HCT116 (cell line): ENCODE data around the gene ELL2. TPM values are rescaled to one million over a fixed set of nuclear protein-coding genes. Genes with fewer than 3 reads are reported as not detected.

Experiments
- ATAC-seq: fragments of 200-7000 bp; cut with Tn5 transposase; 2 replicates; pipeline ENCODE4 v1.9.1; 2020; ENCODE audit warnings: mild to moderate bottlenecking, moderate library complexity
- BruUV-seq: library from RNA; stranded (reverse); fragments of 400-500 nt; replicated peaks from 2 replicates; lab custom pipeline; 2021; lab: Mats Ljungman, UMichigan
- CTCF ChIA-PET: fragments of 300-600 bp; sonication (Branson Sonifier 250); formaldehyde crosslinking; loops from one replicate; lab custom pipeline; 2021; ENCODE audit warnings: antibody characterized with exemption; lab: Charles Lee
- POLR2A ChIA-PET: fragments of 300-600, 350-600 bp; sonication (Branson Sonifier 250); formaldehyde crosslinking; loops from one replicate; lab custom pipeline; 2021; ENCODE audit warnings: antibody characterized with exemption; lab: Charles Lee
- RAD21 ChIA-PET, 2 experiments: fragments of 300-600 bp; sonication (Branson Sonifier 250); formaldehyde crosslinking; loops; one replicate each; lab custom pipeline; 2023; ENCODE audit warnings: low total read pairs in 2 of 2; ENCODE audit not compliant: uncharacterized antibody in 2 of 2, unreplicated experiment in 2 of 2, low non-redundant PET in 1 of 2; lab: Charles Lee
- DNase-seq: peaks from one replicate; pipeline ENCODE4 v3.0.0-alpha.2; 2010; ENCODE audit warnings: low read depth, low spot score
- H2AFZ ChIP-seq: fragments of 200-600 bp; shearing (Covaris generic), sonication (generic); 2 replicates; pipeline ENCODE4 v1.6.1; 2017; ENCODE audit warnings: low read depth, mixed run types, mixed read lengths, antibody characterized with exemption, low read length; ENCODE audit not compliant: poor library complexity, severe bottlenecking
- H3K27ac ChIP-seq: 2 replicates; pipeline ENCODE4 v1.5.1; 2012; ENCODE audit warnings: low read depth, low read length
- H3K27me3 ChIP-seq: fragments of 200-600 bp; sonication (generic); 2 replicates; pipeline ENCODE4 v1.6.1; 2016; ENCODE audit warnings: mixed run types, low read length, mixed read lengths; ENCODE audit not compliant: insufficient read depth
- H3K36me3 ChIP-seq, 2 experiments: fragments of 200-500 bp in 1 of 2; fragments of 200-600 bp in 1 of 2; sonication (Bioruptor generic) in 1 of 2; sonication (generic) in 1 of 2; 2 replicates each; pipeline versions ENCODE4 v1.5.1 to v1.6.1; 2014 to 2016; ENCODE audit warnings: low read length in 2 of 2, inconsistent platforms in 1 of 2, mixed read lengths in 1 of 2, mixed run types in 1 of 2; ENCODE audit not compliant: insufficient read depth in 2 of 2, control insufficient read depth in 1 of 2
- H3K4me1 ChIP-seq, 2 experiments: fragments of 200-600 bp in 1 of 2; sonication (generic) in 1 of 2; 2 replicates each; pipeline versions ENCODE4 v1.5.1 to v1.6.1; 2012 to 2017; ENCODE audit warnings: low read length in 2 of 2, inconsistent platforms in 1 of 2, mild to moderate bottlenecking in 1 of 2, mixed read lengths in 1 of 2, mixed run types in 1 of 2, moderate library complexity in 1 of 2; ENCODE audit not compliant: insufficient read depth in 2 of 2, control insufficient read depth in 1 of 2
- H3K4me2 ChIP-seq: fragments of 200-600 bp; sonication (generic); 2 replicates; pipeline ENCODE4 v1.6.1; 2017; ENCODE audit warnings: mixed run types, low read length, mixed read lengths
- H3K4me3 ChIP-seq, 2 experiments: fragments of 200-600 bp in 1 of 2; sonication (generic) in 1 of 2; replicated peaks in 1 of 2; 2 replicates each; pipeline ENCODE4 v1.5.1; 2011 to 2016; ENCODE audit warnings: low read length in 2 of 2, control low read depth in 1 of 2, low read depth in 1 of 2, mild to moderate bottlenecking in 1 of 2, mixed read lengths in 1 of 2, mixed run types in 1 of 2
- H3K79me2 ChIP-seq: fragments of 200-600 bp; sonication (generic); 2 replicates; pipeline ENCODE4 v1.6.1; 2017; ENCODE audit warnings: mild to moderate bottlenecking, mixed run types, low read length, moderate library complexity, mixed read lengths; ENCODE audit not compliant: insufficient read depth
- H3K9ac ChIP-seq: fragments of 200-600 bp; sonication (generic); 2 replicates; pipeline ENCODE4 v1.6.1; 2016; ENCODE audit warnings: low read length, mixed read lengths
- H3K9me2 ChIP-seq: fragments of 200-600 bp; sonication (generic), shearing (Covaris generic); 2 replicates; pipeline ENCODE4 v1.6.1; 2017; ENCODE audit warnings: mixed run types, mild to moderate bottlenecking, moderate library complexity; ENCODE audit not compliant: insufficient read depth
- H3K9me3 ChIP-seq, 2 experiments: fragments of 200-500 bp in 1 of 2; fragments of 200-600 bp in 1 of 2; sonication (Bioruptor generic) in 1 of 2; sonication (generic) in 1 of 2; 2 replicates each; pipeline ENCODE4 v1.6.1; 2014 to 2017; ENCODE audit warnings: low read length in 2 of 2, mixed read lengths in 2 of 2, inconsistent platforms in 1 of 2, low read depth in 1 of 2, mild to moderate bottlenecking in 1 of 2, mixed run types in 1 of 2, moderate library complexity in 1 of 2; ENCODE audit not compliant: control insufficient read depth in 1 of 2, insufficient read depth in 1 of 2
- H4K20me1 ChIP-seq: fragments of 200-600 bp; sonication (generic), shearing (Covaris generic); 2 replicates; pipeline ENCODE4 v1.6.1; 2017; ENCODE audit warnings: mixed run types, mild to moderate bottlenecking, moderate library complexity; ENCODE audit not compliant: insufficient read depth
- CBX3 ChIP-seq: IDR thresholded peaks from 2 replicates; pipeline ENCODE4 v1.6.1; 2012; ENCODE audit warnings: low read depth
- EGR1 ChIP-seq: IDR thresholded peaks from 2 replicates; pipeline ENCODE4 v1.6.1; 2012; ENCODE audit warnings: low read depth
- ELF1 ChIP-seq: IDR thresholded peaks from 2 replicates; pipeline ENCODE4 v1.6.1; 2012; ENCODE audit warnings: low read depth, borderline replicate concordance
- EZH2 ChIP-seq: fragments of 200-600 bp; sonication (generic); IDR thresholded peaks from 2 replicates; pipeline ENCODE4 v1.6.1; 2017; ENCODE audit warnings: antibody characterized with exemption, mixed run types
- FOSL1 ChIP-seq: IDR thresholded peaks from 2 replicates; pipeline ENCODE4 v1.6.1; 2012; ENCODE audit warnings: low read depth
- POLR2A ChIP-seq: IDR thresholded peaks from 2 replicates; pipeline ENCODE4 v1.7.0; 2011; ENCODE audit warnings: borderline replicate concordance; ENCODE audit not compliant: insufficient read depth, insufficient read length; ENCODE audit errors: extremely low read depth
- POLR2AphosphoS5 ChIP-seq: IDR thresholded peaks from 2 replicates; pipeline ENCODE4 v1.6.1; 2011; ENCODE audit warnings: mild to moderate bottlenecking, low read depth, low read length, moderate library complexity
- SIN3A ChIP-seq: IDR thresholded peaks from 2 replicates; pipeline ENCODE4 v1.6.1; 2012; ENCODE audit warnings: low read depth
- SRF ChIP-seq: IDR thresholded peaks from 2 replicates; pipeline ENCODE4 v1.6.1; 2012; ENCODE audit warnings: low read depth
- TCF7L2 ChIP-seq: IDR thresholded peaks from 2 replicates; pipeline ENCODE4 v1.7.0; 2011; ENCODE audit warnings: borderline replicate concordance, inconsistent platforms; ENCODE audit not compliant: insufficient read depth, insufficient read length; ENCODE audit errors: extremely low read depth
- ZFX ChIP-seq: fragments of 450-650 bp; IDR thresholded peaks from 2 replicates; pipeline ENCODE4 v1.6.1; 2017
- ZNF274 ChIP-seq: fragments of 200-500 bp; sonication (Bioruptor generic); IDR thresholded peaks from 2 replicates; pipeline ENCODE4 v1.6.1; 2014; ENCODE audit warnings: mild to moderate bottlenecking, low read depth, low read length, inconsistent platforms
- intact Hi-C: fragments of 100-400 bp; cut with micrococcal nuclease; formaldehyde crosslinking; loops from 2 replicates; pipeline ENCODE4 v1.10.0; 2022
- total RNA-seq: library from RNA; stranded (reverse); gene quantifications from one replicate; pipeline ENCODE4 v1.2.1, GENCODE V29; 2021; ENCODE audit not compliant: unreplicated experiment
- TF ChIP-seq, protein P1 (sequence below): IDR thresholded peaks from 2 replicates; pipeline ENCODE4 v1.6.1; 2012
- TF ChIP-seq, protein P2 (sequence below): IDR thresholded peaks from 2 replicates; pipeline ENCODE4 v1.6.1; 2012
- TF ChIP-seq, protein P3 (sequence below): IDR thresholded peaks from 2 replicates; pipeline ENCODE4 v1.6.1; 2012; ENCODE audit warnings: low read depth
- TF ChIP-seq, protein P4 (sequence below), 3 experiments: fragments of 200-600 bp in 1 of 3; sonication (generic) in 1 of 3; IDR thresholded peaks in 2 of 3; conservative IDR thresholded peaks in 1 of 3; 2 replicates each; pipeline ENCODE4 v1.5.1; 2012 to 2017; ENCODE audit warnings: low read depth in 2 of 3, low read length in 2 of 3, antibody characterized with exemption in 1 of 3, borderline replicate concordance in 1 of 3, control low read depth in 1 of 3, mild to moderate bottlenecking in 1 of 3, mixed read lengths in 1 of 3, mixed run types in 1 of 3, moderate library complexity in 1 of 3; ENCODE audit not compliant: insufficient read depth in 1 of 3

ELL2 gene
- total RNA-seq, 1 experiment from 2014 or later, result 29.8 TPM

DNA sequence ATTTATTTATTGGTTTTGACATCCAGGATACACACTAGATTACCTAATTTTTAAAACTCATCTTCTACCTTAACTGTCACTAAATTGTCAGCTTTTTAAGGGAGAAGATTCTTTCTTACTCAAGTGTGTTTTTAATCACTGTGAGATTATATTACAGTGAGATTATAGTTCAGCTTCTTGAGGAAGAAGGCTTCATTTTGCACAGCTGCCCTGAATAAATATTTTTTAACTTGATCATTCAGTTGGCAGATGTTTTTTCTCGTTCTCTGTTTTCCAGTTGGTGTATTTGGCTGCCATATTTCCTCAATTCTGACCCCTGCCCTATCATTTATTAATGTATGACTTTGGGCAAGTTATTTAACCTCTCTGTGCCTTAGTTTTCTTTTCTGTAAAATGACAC lies 15.0 kb upstream of the ELL2 start:
- RAD21 ChIA-PET, result no interaction called here
- POLR2A ChIA-PET, result no interaction called here
- Histone ChIP-seq H3K4me3 (no peak overlapping the region), H3K4me2 (no peak overlapping the region), H3K36me3 (no peaks in the 10 kb centered on the region), H2AFZ (no peak overlapping the region), H3K79me2 (no peaks in the 10 kb centered on the region), H3K4me1 (no peaks in the 10 kb centered on the region), H3K27me3 (no peaks in the 10 kb centered on the region), H3K9me2 (no peaks in the 10 kb centered on the region), H3K9ac (no peak overlapping the region), H4K20me1 (no peaks in the 10 kb centered on the region), H3K27ac (no peak overlapping the region), H3K9me3 (no peaks in the 10 kb centered on the region)
- CTCF ChIA-PET, result no interaction called here
- no peak for ATAC-seq
- intact Hi-C loops, result no loop called here
- TF ChIP-seq ELF1 (no peak), EZH2 (no peak), SIN3A (no peak), SRF (no peak), POLR2A (no peak)
- no TSS peak for BruUV-seq
- no peak for DNase-seq

DNA sequence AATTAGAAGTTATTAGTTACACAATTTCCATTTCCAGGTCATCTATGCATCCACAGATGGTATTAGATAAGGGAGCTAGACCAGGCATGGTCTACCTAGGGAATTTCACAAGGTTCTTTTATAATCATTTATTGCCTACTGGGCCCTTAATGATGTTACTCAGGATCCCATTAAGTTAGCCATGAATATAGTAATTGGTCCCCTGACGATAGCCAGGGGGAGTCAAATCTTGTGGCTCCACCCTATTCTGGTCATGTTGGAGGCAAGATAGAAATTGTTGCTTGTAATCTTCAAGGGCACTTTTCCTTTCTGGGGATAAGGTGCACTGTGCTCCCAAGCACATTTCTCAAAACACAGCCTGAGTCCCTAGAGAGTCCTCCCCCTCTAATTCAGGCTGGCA lies 14.1 kb upstream of the ELL2 start:
- no peak for TF ChIP-seq POLR2AphosphoS5
- TF ChIP-seq FOSL1, result no peak
- no peak for TF ChIP-seq POLR2A
- TF ChIP-seq, protein P1, sequence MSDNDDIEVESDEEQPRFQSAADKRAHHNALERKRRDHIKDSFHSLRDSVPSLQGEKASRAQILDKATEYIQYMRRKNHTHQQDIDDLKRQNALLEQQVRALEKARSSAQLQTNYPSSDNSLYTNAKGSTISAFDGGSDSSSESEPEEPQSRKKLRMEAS, result no peak
- no peak for TF ChIP-seq ELF1
- TF ChIP-seq ZFX, result no peak
- TF ChIP-seq TCF7L2, result no peak
- TF ChIP-seq SIN3A, result no peak
- TF ChIP-seq EGR1, result no peak
- TF ChIP-seq CBX3, result no peak
- TF ChIP-seq ZNF274, result no peak
- TF ChIP-seq, protein P2, sequence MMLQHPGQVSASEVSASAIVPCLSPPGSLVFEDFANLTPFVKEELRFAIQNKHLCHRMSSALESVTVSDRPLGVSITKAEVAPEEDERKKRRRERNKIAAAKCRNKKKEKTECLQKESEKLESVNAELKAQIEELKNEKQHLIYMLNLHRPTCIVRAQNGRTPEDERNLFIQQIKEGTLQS, result no peak
- TF ChIP-seq, protein P3, sequence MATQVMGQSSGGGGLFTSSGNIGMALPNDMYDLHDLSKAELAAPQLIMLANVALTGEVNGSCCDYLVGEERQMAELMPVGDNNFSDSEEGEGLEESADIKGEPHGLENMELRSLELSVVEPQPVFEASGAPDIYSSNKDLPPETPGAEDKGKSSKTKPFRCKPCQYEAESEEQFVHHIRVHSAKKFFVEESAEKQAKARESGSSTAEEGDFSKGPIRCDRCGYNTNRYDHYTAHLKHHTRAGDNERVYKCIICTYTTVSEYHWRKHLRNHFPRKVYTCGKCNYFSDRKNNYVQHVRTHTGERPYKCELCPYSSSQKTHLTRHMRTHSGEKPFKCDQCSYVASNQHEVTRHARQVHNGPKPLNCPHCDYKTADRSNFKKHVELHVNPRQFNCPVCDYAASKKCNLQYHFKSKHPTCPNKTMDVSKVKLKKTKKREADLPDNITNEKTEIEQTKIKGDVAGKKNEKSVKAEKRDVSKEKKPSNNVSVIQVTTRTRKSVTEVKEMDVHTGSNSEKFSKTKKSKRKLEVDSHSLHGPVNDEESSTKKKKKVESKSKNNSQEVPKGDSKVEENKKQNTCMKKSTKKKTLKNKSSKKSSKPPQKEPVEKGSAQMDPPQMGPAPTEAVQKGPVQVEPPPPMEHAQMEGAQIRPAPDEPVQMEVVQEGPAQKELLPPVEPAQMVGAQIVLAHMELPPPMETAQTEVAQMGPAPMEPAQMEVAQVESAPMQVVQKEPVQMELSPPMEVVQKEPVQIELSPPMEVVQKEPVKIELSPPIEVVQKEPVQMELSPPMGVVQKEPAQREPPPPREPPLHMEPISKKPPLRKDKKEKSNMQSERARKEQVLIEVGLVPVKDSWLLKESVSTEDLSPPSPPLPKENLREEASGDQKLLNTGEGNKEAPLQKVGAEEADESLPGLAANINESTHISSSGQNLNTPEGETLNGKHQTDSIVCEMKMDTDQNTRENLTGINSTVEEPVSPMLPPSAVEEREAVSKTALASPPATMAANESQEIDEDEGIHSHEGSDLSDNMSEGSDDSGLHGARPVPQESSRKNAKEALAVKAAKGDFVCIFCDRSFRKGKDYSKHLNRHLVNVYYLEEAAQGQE, result no peak
- TF ChIP-seq, protein P4, sequence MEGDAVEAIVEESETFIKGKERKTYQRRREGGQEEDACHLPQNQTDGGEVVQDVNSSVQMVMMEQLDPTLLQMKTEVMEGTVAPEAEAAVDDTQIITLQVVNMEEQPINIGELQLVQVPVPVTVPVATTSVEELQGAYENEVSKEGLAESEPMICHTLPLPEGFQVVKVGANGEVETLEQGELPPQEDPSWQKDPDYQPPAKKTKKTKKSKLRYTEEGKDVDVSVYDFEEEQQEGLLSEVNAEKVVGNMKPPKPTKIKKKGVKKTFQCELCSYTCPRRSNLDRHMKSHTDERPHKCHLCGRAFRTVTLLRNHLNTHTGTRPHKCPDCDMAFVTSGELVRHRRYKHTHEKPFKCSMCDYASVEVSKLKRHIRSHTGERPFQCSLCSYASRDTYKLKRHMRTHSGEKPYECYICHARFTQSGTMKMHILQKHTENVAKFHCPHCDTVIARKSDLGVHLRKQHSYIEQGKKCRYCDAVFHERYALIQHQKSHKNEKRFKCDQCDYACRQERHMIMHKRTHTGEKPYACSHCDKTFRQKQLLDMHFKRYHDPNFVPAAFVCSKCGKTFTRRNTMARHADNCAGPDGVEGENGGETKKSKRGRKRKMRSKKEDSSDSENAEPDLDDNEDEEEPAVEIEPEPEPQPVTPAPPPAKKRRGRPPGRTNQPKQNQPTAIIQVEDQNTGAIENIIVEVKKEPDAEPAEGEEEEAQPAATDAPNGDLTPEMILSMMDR (IDR thresholded peaks at IDR 0.05 in 2 of 3, conservative IDR thresholded peaks at IDR 0.05 in 1 of 3; ENCODE audit: borderline replicate concordance in 1 of 3, insufficient read depth in 1 of 3, low read depth in 2 of 3, low read length in 2 of 3), result no peak
- no peak for TF ChIP-seq EZH2
- Histone ChIP-seq H3K9me2 (no peaks in the 10 kb centered on the region), H3K79me2 (no peaks in the 10 kb centered on the region), H3K4me1 (no peaks in the 10 kb centered on the region), H3K9me3 (no peaks in the 10 kb centered on the region), H3K36me3 (no peaks in the 10 kb centered on the region), H4K20me1 (no peaks in the 10 kb centered on the region), H3K4me2 (no peak overlapping the region), H3K27me3 (no peaks in the 10 kb centered on the region), H3K27ac (no peak overlapping the region), H3K4me3 (no peak overlapping the region), H2AFZ (no peak overlapping the region), H3K9ac (no peak overlapping the region)
- POLR2A ChIA-PET, result no interaction called here
- no TSS peak for BruUV-seq
- ATAC-seq, result no peak
- CTCF ChIA-PET, result no interaction called here
- intact Hi-C loops, result no loop called here
- RAD21 ChIA-PET, result no interaction called here
- no peak for DNase-seq
